IPS DF 4.7 (cell line): ENCODE results near the gene LRP8.

Experiments used
- DNase-seq: peaks from one replicate; pipeline ENCODE4 v3.0.0-alpha.2; 2013; ENCODE audit warnings: low spot score; ENCODE audit errors: extremely low read depth

LRP8 gene

GRCh38 chr1:53262000-53262399 is 65.9 kb downstream of the LRP8 start:
- no peak for DNase-seq

GRCh38 chr1:53260631-53261247 is 67.1 kb downstream of the LRP8 start:
- no peak for DNase-seq

- DNase-seq = no peak
Measured at GRCh38 chr1:53259932-53260331, 67.9 kb downstream of the LRP8 start.

GRCh38 chr1:53258216-53258615 is 69.7 kb downstream of the LRP8 start:
- no peak for DNase-seq

GRCh38 chr1:53257454-53258081 is 70.3 kb downstream of the LRP8 start:
- DNase-seq = no peak

GRCh38 chr1:53256511-53257453 is 71.1 kb downstream of the LRP8 start:
- no peak for DNase-seq

GRCh38 chr1:53255031-53255430 is 72.8 kb downstream of the LRP8 start:
- no peak for DNase-seq

- no peak for DNase-seq
Measured at GRCh38 chr1:53254011-53254640, 73.7 kb downstream of the LRP8 start.

- DNase-seq = no peak
Measured at GRCh38 chr1:53250325-53250724, 77.5 kb downstream of the LRP8 start.

- DNase-seq = no peak
Measured at GRCh38 chr1:53249706-53250105, 78.2 kb downstream of the LRP8 start.

- no peak for DNase-seq
Measured at GRCh38 chr1:53246261-53247134, 81.4 kb downstream of the LRP8 start.

- no peak for DNase-seq
Measured at GRCh38 chr1:53244141-53244540, 83.7 kb downstream of the LRP8 start.

- no peak for DNase-seq
Measured at GRCh38 chr1:53242381-53242780, 85.5 kb downstream of the LRP8 start.

GRCh38 chr1:53241828-53242227 is 86.0 kb downstream of the LRP8 start:
- DNase-seq = no peak

- peak; percentile 87 for DNase-seq
Measured at GRCh38 chr1:53238197-53239155, 89.4 kb downstream of the LRP8 start, which contains the start of gene MAGOH. Gene MAGOH, minus strand, starts transcription at chr1:53238518. Its CDS starts 70 bp downstream, at chr1:53238448.

GRCh38 chr1:53237638-53238037 is 90.2 kb downstream of the LRP8 start:
- no peak for DNase-seq

GRCh38 chr1:53220962-53221286 is 106.9 kb downstream of the LRP8 start:
- no peak for DNase-seq

- DNase-seq = peak; percentile 62
Measured at GRCh38 chr1:53220171-53220961, 107.5 kb downstream of the LRP8 start, which contains the start of gene CZIB. Gene CZIB, minus strand, starts transcription at chr1:53220634. Its CDS starts 59 bp downstream, at chr1:53220575.

- no peak for DNase-seq
Measured at GRCh38 chr1:53219711-53220110, 108.2 kb downstream of the LRP8 start.
